ENCODE data around the gene TSPAN4.

The TSPAN4 gene

DNA sequence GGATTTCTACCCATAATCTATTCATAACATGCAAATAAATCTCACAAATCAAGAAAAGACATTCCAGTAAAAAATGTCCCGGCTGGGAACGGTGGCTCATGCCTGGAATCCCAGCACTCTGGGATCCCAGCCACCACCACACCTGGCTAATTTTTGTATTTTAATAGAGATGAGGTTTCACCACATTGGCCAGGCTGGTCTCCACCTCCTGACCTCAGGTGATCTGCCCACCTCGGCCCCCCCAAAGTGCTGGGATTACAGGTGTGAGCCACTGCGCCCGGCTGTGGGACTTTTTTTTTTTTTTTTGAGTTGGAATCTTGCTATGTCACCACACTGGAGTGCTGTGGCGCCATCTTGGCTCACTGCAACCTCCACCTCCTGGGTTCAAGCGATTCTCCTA lies 63.3 kb downstream of the TSPAN4 start:
- Histone ChIP-seq H3K9me3 (ENCODE audit: control insufficient read depth, insufficient read depth, low read depth, low read length) (no peaks in the 10 kb centered on the region), H3K4me1 (ENCODE audit: control insufficient read depth, insufficient read depth, low read length) (no peaks in the 10 kb centered on the region), H3K36me3 (ENCODE audit: control insufficient read depth in 2 of 2, insufficient read depth in 1 of 2, low read length in 2 of 2) (peaks cover 0 to 70% of the 10 kb centered on the region in 2 experiments; a peak in 2 of 3 replicates), H3K4me3 (ENCODE audit: low read depth, low read length) (no peak overlapping the region), H3K27ac (ENCODE audit: extremely low read depth, low read depth, low read length) (no peak overlapping the region)
- no peak for TF ChIP-seq ZNF664 (tag by site-specific recombination; IDR thresholded peaks at IDR 0.05)
- no peak for TF ChIP-seq ZNF621 (tag by site-specific recombination; IDR thresholded peaks at IDR 0.05)
- TF ChIP-seq ZBTB6 (tag by site-specific recombination; IDR thresholded peaks at IDR 0.05), result no peak
- no peak for TF ChIP-seq KLF8 (tag by site-specific recombination; IDR thresholded peaks at IDR 0.05)
- TF ChIP-seq GLIS1 (tag by site-specific recombination; IDR thresholded peaks at IDR 0.05), result no peak
- TF ChIP-seq, protein P1, sequence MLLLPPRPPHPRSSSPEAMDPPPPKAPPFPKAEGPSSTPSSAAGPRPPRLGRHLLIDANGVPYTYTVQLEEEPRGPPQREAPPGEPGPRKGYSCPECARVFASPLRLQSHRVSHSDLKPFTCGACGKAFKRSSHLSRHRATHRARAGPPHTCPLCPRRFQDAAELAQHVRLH (tag by site-specific recombination; IDR thresholded peaks at IDR 0.05), result no peak
- TF ChIP-seq ZNF561 (tag by site-specific recombination; IDR thresholded peaks at IDR 0.05; ENCODE audit: borderline replicate concordance), result no peak
- TF ChIP-seq ZNF184 (tag by site-specific recombination; IDR thresholded peaks at IDR 0.05), result no peak
- TF ChIP-seq TRIM28 (IDR thresholded peaks at IDR 0.05; ENCODE audit: borderline replicate concordance, low read length), result no peak
- TF ChIP-seq ZNF350 (tag by site-specific recombination; IDR thresholded peaks at IDR 0.05), result no peak
- TF ChIP-seq ZNF2 (tag by site-specific recombination; IDR thresholded peaks at IDR 0.05), result no peak
- no peak for TF ChIP-seq CTCF (tag by site-specific recombination; IDR thresholded peaks at IDR 0.05)
- TF ChIP-seq ZNF677 (tag by site-specific recombination; IDR thresholded peaks at IDR 0.05), result no peak
- no peak for TF ChIP-seq PRDM2 (tag by site-specific recombination; IDR thresholded peaks at IDR 0.05; ENCODE audit: borderline replicate concordance)
- no peak for TF ChIP-seq WT1 (tag by site-specific recombination; IDR thresholded peaks at IDR 0.05)
- CTCF ChIA-PET, result interaction anchor here (0.6 to 1.2 kb wide), 2 partner anchors 57 to 145 kb away, joined by 3 to 7 read pairs; no protein-coding TSS in a partner anchor
- POLR2A ChIA-PET, result interaction anchor here (1.0 kb wide), 1 partner anchor 8 kb away, joined by 3 read pairs; no protein-coding TSS in a partner anchor

DNA sequence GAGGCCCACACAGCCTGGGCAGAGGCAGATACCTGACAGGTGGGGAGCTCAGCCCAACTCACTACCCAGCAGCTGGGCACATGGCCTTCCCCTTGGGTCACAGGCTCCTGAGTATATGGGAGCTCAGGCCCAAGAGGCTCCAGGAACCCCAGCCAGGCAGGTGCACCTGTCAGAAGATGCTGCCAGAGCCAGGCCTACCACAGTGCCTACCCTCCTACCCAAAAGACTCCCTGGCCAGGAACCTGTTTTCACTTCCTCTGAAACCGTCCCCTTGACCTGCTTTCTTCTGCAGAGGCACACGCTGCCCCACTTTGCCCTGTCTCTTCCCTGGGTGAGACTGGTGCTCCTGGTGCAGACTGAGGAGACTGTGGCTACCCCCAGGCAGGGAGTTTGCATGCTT lies 65.0 kb downstream of the TSPAN4 start:
- CTCF ChIA-PET, result no interaction called here
- H3K36me3 ChIP-seq (ENCODE audit: control insufficient read depth in 2 of 2, insufficient read depth in 1 of 2, low read length in 2 of 2), result peaks cover 0 to 52% of the 10 kb centered on the region in 2 experiments; a peak in 2 of 3 replicates
- H3K27ac ChIP-seq (ENCODE audit: extremely low read depth, low read depth, low read length), result no peak overlapping the region
- no peak overlapping the region for H3K4me3 ChIP-seq (ENCODE audit: low read depth, low read length)
- H3K4me1 ChIP-seq (ENCODE audit: control insufficient read depth, insufficient read depth, low read length), result no peaks in the 10 kb centered on the region
- POLR2A ChIA-PET, result interaction anchor here (0.9 kb wide), 1 partner anchor 98 kb away, joined by 3 read pairs; the partner anchor contains the start of gene RPLP2
- no peaks in the 10 kb centered on the region for H3K9me3 ChIP-seq (ENCODE audit: control insufficient read depth, insufficient read depth, low read depth, low read length)
- TF ChIP-seq PRDM2 (tag by site-specific recombination; IDR thresholded peaks at IDR 0.05; ENCODE audit: borderline replicate concordance) (no peak), ZNF530 (tag by site-specific recombination; IDR thresholded peaks at IDR 0.05; ENCODE audit: low read depth) (no peak), ZNF837 (tag by site-specific recombination; IDR thresholded peaks at IDR 0.05) (no peak), ZNF571 (tag by site-specific recombination; IDR thresholded peaks at IDR 0.05) (no peak), BCL11A (tag by site-specific recombination; IDR thresholded peaks at IDR 0.05; ENCODE audit: low read depth) (no peak)

Data from HEK293 (cell line).